GM18873 (cell line): ENCODE data around the gene NPEPL1.

ENCODE experiments used
- ATAC-seq: cut with Tn5 transposase; IDR thresholded peaks from one replicate; pipeline ENCODE4 v1.9.1; 2021; ENCODE audit warnings: mild to moderate bottlenecking, moderate library complexity, moderate number of reproducible peaks; ENCODE audit not compliant: unreplicated experiment, low FRiP score

The NPEPL1 gene

DNA sequence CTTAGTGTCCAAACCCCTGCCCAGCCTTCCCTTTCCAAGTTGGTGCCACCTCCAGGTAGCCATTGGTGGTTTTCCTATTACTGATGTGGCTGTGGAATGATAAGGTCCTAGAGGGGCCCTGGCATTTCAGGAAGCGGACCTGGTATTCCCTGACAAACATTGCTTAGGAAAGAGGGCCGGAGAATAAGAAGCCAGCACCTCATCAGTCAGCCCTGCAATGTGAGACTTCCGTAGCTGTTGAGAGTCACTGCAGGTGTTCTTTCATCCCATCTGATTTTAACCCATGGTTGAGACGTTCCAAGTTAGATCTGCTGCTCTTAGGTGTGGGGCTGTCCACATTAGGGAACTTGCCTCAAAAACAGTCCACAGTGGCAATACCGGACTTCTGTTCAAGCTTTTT lies 14.8 kb upstream of the NPEPL1 start:
- ATAC-seq: no peak

DNA sequence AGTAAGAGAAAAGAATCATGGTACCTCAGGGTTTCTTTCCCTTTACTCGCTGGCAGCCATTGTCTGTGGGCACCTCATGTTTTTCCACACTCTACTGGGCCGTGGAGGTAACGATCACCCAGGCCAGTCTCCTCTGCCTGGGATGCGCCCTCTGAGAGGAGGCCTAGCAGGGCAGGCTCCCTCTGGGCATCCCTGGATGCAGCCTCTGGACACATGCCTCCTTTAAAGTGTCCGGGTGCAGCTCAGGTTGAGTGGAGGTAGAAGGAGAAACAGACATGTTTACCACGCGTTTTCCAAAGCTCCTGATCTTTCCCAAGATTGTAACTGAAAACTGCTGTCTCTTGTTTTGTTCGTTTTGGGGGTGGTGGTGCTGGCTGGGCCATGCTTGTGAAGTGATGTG lies 13.8 kb upstream of the NPEPL1 start:
- no peak for ATAC-seq

DNA sequence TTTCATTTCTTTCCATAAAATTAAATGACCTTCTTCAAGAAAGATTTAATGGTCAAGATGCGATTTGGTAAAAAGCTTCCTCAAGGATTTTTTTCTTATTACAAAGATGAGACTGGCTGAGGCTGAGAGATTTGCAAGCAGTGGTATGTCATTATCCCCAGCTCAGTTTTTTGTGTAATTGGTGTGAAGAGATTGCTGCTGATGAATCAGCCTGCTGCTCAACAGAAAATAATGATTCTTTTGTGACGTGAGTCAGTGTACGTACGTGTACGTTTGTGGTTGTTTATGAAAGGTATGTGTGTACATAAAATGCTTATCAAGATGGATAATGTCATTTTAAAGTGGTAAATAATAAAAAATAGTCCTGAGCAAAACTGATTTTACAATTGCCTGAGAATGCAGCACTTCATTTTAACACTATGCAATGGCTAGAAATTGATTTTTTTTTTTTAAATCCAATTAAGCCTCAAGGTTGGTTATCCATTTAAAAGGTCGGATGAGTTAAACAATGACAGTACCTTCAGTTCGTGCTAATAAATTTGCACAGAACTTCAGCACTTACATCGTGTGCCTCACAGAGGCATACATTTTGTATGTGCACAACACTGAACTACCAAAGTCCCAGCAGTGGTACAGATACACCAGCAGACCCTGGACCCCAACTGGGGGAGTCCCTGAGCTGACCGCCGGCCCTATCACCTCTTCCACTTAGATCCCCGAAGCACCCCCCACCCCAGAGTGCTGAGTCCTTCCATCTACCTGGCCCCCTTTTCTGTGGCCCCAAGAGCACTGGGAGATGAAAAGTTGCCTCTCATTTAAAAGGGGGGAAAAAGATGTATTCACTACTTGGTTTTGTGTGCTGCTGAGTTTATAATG lies 9.7 kb upstream of the NPEPL1 start:
- no peak for ATAC-seq

DNA sequence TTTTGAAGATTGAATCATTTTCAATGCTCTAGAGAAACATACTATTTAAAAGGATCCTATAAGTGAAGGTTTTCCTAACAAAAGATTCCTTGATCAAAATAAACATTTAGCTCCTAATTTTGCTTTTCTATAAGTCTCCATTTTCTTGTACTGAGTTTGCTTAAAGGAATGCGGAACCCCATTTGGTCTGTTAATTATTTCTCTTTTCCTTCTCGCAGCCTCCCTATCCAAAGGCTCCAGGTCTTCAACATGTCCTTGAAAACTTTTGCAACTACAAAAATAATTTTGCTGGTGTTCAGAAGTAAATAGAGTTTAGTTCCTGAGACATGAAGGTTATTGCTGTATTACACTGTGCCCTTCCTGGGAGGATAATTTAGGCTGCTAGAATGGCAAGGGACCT lies 8.3 kb upstream of the NPEPL1 start:
- ATAC-seq: no peak

DNA sequence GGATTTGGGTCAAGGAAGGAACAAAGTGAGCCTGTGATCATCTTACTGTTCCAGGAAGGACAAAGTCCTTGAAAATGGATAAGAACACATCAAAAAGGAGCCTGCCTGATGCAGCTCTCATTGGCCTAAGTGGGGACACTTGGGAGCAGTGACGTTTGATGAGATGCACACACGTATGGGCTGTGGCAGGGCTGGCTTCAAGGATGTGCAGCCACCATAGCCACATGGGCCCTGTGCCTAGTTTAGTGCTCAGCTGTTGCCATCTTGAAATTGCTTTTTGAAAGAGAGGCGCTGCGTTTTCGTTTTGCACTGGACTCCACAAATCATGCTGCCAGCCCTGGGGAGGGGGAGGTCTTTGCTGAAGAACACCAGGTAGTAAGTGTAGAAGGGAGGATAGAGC lies 6.6 kb upstream of the NPEPL1 start:
- no peak for ATAC-seq

DNA sequence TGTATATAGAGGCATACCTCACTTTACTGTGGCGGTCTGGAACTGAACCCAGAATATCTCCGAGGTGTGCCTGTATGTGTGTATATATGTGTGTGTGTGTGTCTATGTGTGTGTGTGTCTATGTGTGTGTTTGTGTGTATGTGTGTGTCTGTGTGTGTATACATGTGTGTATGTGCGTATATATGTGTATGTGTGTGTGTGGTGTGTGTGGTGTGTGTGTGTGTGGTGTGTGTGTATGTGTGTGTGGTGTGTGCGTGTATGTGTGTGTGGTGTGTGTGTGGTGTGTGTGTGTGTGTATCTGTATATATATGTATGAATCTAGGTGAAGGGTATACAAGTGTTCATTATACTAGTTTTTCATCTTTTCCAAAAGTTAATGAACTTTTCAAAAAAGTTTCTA lies 4.2 kb upstream of the NPEPL1 start:
- ATAC-seq: no peak

DNA sequence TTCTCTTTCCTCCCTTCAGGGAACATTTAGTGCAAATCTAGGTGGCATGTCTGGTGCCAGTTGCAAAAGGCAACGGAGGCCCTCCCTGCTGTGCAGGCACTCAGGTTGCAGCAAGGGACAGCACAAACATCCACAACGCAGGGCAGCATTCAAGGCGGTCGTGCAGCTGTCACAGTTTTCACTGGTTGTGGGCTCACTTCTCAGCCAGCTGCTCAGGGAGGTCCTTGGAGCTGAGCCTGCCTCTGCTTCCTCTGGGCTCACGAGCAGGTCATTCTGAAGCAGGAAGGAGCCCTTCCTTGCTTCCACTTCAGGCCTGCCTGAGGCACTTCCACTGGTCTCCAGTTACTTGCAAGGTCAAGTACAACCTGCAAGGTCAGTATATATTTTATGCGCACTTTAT lies 3.8 kb upstream of the NPEPL1 start:
- ATAC-seq: no peak

DNA sequence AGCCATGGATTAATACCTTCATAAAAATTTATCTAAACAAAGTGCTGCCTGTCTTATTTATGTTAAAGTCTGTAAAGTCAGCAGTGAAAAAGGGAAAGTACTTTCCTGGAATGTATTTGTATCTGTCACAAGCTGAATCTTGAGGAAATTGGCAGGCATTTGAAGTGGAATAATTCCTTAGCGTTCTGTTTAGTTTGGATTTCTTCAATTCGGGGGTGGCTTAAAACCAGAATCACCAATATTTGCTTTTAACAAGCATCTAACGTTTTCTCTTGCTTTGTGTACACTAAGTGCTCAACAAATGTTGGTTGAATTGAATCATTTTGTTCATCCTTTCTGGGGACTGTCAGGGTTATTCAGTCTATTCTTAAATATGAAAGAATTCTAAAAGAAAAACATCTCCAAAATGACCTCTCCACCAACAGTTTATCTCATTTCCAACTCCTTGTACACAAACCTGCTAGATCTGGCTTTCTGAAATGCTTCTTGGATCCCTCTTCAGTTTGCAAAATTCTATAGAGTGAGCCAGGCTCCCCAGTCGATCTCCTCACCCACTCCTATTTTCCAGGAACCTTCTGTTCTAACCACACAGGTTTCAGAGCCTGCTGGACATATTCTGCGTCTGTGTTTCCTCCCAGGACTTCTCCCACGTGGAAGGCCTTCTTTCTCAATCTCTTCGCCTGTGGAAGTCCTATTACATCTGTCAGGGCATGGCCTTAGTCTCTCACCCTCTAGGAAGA lies 2.0 kb upstream of the NPEPL1 start:
- ATAC-seq: no peak

DNA sequence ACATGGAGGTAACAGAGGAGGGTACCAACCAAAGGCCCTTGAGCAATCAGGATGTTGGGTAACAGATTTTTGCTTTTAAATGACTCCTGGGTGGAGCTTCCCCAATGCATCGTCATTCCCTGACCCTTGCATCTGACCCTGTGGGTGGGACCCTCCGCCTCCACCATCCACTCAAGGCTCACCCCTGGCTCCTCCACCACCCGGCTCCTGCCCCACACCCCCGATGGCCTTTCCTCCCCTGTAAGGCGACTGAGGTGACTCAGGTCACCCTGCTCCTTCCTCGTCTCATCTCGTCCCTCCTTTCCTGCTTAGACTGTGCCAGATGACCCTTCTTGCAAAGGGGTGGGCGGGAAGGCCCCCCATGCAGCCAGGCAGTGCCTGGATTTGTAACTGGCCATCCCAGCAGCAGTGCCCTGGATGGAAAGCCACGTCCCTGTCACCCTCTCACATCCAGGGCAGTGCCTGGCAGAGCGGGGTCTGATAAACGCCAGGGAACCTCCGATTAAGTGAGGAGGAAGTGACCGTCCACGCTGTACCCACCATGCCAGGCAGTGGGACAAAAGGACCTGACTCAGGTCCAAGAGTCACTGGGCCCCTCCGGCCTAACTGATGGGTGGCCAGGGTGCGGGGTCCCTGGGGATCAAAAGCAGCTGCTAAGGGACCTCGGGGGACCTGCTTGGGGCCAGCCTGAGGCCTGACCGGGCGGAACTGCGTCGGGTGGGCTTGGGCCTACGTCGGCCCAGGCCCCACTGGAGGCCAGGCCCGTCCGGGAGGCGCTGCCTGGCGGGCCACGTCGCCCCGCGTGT lies 624 bp upstream of the NPEPL1 start:
- no peak for ATAC-seq

DNA sequence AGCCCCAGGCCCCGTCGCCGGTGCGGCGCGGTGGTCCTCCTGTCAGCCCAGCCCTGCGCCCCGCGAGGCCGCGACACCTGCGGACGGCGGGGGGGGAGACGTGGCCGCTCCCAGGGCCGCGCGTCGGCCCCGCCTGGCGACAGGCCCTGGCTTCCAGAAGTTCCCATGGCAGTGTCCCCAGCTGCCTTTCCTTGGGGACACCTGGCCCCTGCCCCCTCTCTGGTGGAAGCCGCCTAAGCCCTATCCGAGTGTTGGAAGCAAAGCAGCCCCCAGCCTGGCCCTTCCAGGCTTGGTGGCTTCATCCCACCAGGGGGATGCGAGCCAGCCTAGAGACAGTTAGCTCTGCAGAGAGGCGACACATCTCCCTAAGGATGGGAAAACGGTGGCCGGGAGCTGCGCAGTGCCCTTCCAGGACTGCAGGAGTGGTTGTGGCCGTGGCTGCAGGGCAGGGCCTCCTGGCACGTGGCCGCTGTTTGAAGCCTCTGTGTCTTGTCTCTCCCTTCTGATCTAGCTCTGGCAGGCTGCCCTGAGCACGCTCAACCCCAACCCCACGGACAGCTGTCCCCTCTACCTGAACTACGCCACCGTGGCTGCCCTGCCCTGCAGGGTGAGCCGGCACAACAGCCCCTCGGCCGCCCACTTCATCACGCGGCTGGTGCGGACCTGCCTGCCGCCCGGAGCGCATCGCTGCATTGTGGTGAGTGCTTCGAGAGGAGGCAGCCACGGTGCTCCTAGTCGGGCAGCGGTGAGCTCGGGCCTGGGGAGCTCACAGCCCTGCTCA lies 816 bp downstream of the NPEPL1 start:
- no peak for ATAC-seq

DNA sequence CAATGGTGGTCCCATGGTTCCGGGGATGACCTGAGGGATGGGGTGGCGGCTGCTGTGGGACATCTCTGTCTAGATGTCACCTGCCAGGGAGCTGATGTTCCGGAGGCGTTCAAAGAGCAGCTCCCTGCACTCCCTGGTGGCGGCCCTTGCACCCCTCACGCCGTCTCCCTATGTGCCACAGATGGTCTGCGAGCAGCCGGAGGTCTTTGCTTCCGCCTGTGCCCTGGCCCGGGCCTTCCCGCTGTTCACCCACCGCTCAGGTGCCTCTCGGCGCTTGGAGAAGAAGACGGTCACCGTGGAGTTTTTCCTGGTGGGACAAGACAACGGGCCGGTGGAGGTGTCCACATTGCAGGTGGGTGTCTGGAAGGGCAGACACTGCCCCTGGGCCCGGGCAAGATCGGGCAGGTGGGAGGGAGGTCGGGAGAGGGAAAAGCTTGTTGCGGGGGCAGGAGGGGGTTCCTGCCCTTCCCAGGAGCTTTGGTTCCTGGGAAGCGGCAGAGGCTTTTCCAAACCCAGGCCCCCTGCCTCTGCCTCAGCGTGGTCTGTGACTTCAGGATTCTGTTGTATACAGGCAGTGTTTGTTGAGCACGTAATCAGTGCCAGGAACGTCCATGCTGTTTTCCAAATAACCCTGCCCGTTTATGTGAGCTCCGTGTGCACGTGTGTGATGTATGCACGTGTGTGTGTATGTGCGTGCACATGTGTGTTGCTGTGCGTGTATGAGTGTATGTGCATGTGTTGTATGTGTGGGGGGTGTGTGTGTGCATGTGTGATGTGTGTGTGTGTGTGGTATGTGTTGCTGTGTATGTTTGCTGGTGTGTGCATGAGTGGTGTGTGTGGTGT lies 1.9 kb downstream of the NPEPL1 start:
- ATAC-seq: no peak

DNA sequence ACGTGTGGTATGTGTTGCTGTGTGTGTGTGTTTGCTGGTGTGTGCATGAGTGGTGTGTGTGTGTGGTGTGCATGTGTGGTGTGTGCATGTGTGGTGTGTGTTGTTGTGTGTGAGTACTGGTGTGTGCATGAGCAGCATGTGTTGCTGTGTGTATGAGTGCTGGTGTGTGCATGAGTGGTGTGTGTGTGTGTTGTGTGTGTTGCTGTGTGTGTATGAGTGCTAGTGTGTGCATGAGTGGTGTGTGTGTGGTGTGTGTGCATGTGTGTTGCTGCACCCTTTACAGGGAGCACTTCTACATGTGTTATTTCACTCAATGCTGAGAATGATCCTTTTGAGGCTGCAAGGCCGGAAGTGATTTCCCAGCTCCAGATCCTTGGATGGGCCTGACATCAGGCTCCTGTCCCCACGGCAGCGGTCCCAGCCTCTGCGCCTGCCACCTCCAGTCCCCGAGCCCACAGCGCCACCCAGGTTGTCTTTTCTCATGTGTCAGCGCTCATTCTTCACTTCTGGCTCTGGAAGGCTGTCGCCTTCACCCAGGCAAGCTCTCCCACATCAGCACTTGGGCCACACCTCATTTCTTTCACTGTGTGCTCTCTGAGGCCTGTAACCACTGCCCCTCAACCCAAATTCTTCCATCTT lies 2.6 kb downstream of the NPEPL1 start:
- ATAC-seq: no peak

DNA sequence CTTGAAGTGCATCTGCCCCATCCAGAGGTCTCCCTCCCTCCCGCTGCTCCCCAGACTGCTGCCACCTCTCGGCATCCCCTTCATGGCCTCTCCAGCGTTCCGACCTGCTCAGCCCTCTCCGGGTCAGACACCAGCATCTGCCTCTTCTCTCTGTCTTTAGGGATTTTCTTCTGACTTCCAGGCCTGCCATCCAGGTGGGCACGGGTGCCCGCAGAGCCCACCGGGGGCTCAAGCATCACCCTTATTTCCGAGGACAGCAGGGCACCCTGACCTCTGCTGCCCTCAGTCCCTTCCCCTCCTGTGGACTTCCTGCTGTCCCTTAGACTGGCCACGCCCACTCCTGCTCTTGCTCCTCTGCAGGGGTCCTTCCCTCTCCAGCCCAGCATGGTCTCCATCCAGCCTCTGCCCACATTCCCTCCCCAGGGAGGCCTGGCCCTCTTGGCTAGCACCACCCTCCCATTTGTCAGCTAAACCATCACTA lies 3.3 kb downstream of the NPEPL1 start:
- no peak for ATAC-seq

DNA sequence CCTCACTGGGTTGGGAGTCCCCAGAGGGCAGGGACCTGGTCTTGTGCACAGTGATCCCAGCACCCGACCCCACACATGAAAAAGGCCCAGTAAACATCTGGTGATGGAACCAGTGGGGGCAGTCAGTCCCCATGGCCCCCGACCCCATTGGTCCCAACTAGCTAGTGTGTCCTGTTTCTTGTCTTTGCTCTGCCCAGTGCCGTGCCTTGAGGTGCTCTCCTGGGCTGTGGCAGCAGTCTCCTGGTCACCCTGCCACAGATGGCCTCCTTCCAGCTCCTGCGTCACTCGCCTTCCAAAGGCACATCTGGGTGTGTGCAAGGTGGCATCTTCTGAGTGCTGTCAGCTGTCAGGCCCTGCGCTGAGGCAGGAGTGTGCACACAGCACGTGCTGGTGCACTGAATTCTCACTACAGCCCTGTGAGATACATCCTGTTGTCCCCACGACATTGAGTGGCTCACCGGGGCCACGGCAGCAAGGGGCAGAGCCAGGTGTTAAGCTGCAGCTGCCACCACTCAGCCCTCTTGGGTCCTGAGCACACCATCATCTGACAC lies 3.9 kb downstream of the NPEPL1 start:
- no peak for ATAC-seq

DNA sequence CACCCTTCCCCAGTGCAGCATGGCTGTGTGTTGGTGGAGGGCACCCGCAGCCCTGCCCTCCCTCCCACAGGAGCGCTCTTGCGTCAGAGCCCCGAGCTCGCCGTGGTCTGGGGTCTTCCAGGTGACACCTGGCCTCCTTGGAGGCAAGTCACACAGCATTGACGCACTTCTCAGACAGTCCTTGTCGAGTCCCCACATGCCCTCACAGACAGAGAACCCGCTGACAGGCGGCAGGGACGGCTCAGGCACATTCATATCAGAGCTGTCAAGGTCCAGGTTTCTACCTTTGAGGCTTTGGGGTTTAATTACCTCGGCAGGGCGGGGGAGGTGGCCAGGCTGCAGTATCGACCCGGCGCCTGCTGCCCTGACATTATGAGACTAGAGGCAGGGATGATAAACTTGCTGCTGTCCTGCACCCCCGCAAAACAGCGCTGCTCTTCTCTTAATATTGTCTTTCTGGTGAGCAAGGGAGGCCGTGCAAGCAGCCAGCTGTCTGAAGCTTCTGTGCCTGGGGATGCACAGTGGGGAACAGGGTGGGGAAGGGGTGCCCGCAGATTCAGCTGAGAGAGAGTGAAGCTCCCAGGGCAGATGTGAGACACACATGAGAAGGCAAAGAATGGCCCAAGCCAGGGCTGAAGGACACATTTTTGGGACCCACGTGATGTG lies 4.7 kb downstream of the NPEPL1 start:
- no peak for ATAC-seq

DNA sequence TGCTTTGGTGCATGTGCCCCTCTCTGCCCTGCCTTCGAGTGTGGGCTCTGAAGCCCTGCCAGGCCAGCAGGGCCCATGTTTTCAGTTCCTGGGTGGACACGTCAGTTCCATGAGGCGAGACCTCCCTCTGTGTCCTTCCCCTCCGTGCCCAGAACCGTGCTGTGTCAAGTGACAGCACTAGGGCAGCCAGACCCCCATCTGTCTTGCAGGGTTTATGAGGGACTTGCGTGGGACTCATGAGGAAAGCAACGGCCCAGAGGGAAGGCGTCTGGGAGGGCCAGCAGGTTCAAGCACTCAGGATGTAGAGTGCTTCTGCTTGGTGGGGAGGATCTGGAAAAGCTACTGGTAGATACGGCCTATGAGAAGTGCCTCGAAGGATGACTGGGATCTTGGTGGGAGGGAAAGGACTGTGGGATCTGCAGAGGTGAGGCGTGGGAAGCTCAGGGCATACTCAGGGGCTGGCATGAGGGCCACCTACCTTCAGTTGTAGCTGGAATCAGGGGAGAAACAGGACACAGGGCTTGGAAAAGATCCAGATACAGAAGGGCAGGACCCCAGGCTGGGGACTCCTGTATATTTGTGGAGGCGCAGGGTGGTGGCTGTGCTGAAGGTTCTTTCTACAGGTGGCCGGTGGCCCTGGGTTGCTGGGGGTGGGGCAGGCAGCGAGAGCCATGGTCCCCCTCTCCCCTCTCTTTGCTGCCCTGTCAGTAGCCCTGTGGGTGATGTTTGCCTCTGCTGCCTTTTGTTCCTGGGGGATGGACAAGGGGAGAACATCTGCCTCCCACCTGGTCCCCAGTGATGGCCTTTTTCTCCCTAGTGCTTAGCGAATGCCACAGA lies 5.5 kb downstream of the NPEPL1 start:
- ATAC-seq: no peak
